ENCODE results near the gene UBR4. TPM values are rescaled to one million over a fixed set of nuclear protein-coding genes. Genes with fewer than 3 reads are reported as not detected.

UBR4 gene
- total RNA-seq, 1 donor from 2014 or later: 156 TPM

GRCh38 chr1:19037659-19038058 is 172.4 kb downstream of the UBR4 start:
- no peak for DNase-seq (ENCODE audit: low spot score)

GRCh38 chr1:19036813-19037605 is 173.1 kb downstream of the UBR4 start:
- no peak for DNase-seq (ENCODE audit: low spot score)

- DNase-seq (ENCODE audit: low spot score): no peak
These were observed 173.8 kb downstream of the UBR4 start for GRCh38 chr1:19036041-19036812.

GRCh38 chr1:19035377-19036040 is 174.6 kb downstream of the UBR4 start:
- no peak for DNase-seq (ENCODE audit: low spot score)

- no peak for DNase-seq (ENCODE audit: low spot score)
These were observed 175.3 kb downstream of the UBR4 start for GRCh38 chr1:19034721-19035120.

GRCh38 chr1:19033926-19034680 is 176.0 kb downstream of the UBR4 start:
- no peak for DNase-seq (ENCODE audit: low spot score)

GRCh38 chr1:19033515-19033839 is 176.6 kb downstream of the UBR4 start:
- no peak for DNase-seq (ENCODE audit: low spot score)

GRCh38 chr1:19032701-19033514 is 177.2 kb downstream of the UBR4 start:
- no peak for DNase-seq (ENCODE audit: low spot score)

GRCh38 chr1:19032413-19032695 is 177.7 kb downstream of the UBR4 start:
- DNase-seq (ENCODE audit: low spot score): no peak

- no peak for DNase-seq (ENCODE audit: low spot score)
These were observed 180.6 kb downstream of the UBR4 start for GRCh38 chr1:19029191-19030085.

GRCh38 chr1:19028546-19029129 is 181.4 kb downstream of the UBR4 start:
- DNase-seq (ENCODE audit: low spot score): no peak

GRCh38 chr1:19028110-19028509 is 182.0 kb downstream of the UBR4 start:
- DNase-seq (ENCODE audit: low spot score): no peak

Other genes with a start within 250 kb of the UBR4 start
- gene EMC1, start 41.3 kb upstream of the UBR4 start, total RNA-seq: 39.9 TPM
- gene MRTO4, start 41.5 kb upstream of the UBR4 start, total RNA-seq: 33.5 TPM
- gene AKR7A3, start 78.5 kb upstream of the UBR4 start, total RNA-seq: 1.0 TPM
- 39.4 TPM for gene AKR7A2, start 101.9 kb upstream of the UBR4 start, total RNA-seq
- 15.1 TPM for gene SLC66A1, start 102.1 kb upstream of the UBR4 start, total RNA-seq